ENCODE measurements around the gene NPAS4. TPM values are rescaled to one million over a fixed set of nuclear protein-coding genes. Genes with fewer than 3 reads are reported as not detected.

Gene NPAS4
- total RNA-seq, 4 donors from 2014 or later = not detected

DNA sequence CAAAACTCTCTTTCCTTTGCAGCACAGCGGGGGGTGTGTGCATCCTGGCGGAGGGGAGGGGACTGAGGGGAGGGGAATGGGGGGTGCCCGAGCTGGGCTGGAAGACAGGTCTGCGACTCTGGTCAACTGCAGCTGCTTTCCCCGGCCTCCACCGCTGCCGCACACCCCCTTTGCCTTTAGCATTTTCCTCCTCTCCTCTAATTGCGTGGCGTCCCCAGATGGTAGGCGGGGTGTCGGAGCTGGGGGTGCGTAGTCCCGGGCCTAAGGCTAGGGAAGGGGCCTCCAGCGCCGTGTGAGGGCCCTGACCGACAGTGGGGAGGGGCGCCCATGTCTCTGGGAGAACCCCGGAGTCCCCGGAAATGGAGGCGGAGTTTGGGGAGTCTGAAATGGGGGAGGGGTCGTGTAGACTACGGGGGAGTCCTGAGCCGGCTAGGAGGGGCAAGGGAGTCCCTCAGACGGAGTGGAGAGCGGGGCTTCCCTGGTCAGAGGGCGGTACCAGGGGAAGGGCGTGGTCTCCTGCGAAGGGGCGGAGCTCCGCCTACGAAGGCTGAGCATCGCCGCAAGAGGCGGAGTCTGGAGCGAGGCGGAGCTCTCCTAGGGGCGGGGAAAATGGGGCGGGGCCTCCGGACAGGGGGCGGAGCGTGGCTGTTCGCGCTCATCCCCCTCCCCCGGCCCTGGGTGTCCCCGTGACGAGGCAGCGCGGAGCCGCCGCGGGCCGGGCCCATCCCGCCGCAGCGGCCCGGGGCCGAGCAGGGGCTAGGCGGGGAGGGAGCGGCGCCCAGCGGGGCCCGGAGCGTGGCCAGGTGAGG lies 45.6 kb downstream of the NPAS4 start, which contains the start of gene PELI3:
TSS of gene PELI3 (plus strand) at position 681 of the 809 bp plus-strand sequence. CDS start 1,224 bp downstream, outside the sequence.
- TF ChIP-seq, protein P1, sequence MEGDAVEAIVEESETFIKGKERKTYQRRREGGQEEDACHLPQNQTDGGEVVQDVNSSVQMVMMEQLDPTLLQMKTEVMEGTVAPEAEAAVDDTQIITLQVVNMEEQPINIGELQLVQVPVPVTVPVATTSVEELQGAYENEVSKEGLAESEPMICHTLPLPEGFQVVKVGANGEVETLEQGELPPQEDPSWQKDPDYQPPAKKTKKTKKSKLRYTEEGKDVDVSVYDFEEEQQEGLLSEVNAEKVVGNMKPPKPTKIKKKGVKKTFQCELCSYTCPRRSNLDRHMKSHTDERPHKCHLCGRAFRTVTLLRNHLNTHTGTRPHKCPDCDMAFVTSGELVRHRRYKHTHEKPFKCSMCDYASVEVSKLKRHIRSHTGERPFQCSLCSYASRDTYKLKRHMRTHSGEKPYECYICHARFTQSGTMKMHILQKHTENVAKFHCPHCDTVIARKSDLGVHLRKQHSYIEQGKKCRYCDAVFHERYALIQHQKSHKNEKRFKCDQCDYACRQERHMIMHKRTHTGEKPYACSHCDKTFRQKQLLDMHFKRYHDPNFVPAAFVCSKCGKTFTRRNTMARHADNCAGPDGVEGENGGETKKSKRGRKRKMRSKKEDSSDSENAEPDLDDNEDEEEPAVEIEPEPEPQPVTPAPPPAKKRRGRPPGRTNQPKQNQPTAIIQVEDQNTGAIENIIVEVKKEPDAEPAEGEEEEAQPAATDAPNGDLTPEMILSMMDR (IDR thresholded peaks at IDR 0.05; ENCODE audit: low read depth) = no peak

DNA sequence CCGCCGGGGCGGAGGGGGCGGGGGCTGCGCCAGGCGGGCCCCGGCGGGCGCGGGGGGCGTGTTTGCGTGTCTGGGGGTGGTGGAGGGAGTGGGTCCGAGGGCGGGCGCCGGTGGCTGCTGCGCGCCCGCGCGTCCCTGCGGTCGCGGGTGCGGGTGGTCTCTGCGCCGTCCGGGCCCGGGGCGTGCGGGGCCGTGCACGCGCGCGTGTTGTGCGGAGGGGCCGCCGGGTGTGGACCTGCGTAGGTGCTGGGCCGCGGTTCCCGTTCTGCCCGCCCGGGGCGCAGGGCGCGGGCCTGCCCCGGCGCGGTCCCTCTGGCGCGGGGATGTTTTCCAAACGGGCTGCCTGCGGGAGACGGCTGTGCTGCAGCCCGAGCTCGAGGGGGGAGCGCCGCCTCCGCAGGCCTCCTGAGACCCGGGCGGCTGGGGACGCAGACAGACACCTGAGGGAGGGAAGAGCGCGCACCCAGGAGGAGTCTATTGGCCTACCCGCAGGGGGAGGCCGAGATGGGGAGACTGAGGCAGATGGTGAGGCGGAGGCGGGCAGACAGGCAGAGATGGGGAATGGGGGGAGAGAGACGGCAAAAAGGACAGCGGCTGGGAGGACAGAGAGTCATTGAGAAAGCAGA lies 46.3 kb downstream of the NPAS4 start:
- TF ChIP-seq, protein P1 (IDR thresholded peaks at IDR 0.05; ENCODE audit: low read depth) = no peak

DNA sequence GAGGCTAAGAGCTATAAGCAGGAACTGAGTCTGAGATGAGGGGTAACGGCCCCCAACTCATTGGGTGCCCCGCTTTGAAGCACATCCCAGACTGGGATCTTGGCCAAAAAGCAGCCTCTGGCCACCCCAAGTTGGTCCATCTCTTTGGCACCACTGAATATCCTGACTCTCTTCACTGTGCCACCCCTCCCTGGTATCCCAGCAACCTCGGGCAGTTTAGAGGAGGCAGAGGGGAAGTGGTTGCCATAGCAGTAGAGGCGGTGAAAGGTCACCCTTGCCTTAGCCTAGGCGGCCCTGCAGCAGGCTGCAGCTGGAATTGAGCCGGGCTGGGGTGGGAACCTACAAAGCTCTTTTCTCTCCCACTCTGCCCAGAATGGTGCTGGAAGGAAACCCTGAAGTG lies 46.9 kb downstream of the NPAS4 start:
- TF ChIP-seq, protein P1 (IDR thresholded peaks at IDR 0.05; ENCODE audit: low read depth) = no peak

DNA sequence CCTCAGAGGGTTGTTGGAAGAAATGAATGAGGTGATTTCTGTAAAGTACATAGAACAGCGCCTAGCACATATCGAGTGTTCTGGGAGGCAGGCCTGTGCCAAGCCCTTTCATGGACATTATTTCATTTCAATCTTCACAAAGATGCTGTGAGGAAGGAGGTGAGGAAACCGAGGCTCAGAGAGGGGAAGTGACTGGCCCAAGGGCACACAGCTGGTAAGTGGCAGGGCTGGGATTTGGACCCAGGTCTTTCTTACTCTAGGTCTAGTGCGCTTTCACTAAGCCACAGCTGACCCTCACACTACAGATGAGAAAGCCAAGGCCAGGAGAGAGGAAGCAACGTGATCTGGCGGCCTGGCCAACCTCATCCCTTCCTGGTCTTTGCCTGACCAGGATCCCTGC lies 47.9 kb downstream of the NPAS4 start:
- TF ChIP-seq, protein P1 (IDR thresholded peaks at IDR 0.05; ENCODE audit: low read depth) = no peak

DNA sequence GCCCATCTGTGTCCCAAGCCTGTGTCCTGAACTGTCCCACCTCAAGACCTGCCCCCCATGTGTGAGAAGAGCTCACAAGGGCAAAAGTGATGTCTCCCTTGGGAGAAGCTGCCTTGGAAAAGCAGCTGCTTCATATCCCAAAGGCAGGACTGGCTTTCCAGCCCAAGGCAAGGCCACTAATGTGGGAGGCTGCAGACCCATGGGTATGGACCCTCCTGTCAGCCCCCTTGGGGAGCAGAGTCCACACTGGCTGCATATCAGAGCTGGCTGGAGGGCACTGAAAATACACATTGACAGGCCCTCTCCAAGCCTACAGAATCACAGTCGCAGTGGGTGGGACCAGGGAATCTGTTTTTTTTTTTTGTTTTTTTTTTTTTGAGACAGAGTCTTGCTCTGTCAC lies 48.6 kb downstream of the NPAS4 start:
- TF ChIP-seq, protein P1 (IDR thresholded peaks at IDR 0.05; ENCODE audit: low read depth) = no peak

DNA sequence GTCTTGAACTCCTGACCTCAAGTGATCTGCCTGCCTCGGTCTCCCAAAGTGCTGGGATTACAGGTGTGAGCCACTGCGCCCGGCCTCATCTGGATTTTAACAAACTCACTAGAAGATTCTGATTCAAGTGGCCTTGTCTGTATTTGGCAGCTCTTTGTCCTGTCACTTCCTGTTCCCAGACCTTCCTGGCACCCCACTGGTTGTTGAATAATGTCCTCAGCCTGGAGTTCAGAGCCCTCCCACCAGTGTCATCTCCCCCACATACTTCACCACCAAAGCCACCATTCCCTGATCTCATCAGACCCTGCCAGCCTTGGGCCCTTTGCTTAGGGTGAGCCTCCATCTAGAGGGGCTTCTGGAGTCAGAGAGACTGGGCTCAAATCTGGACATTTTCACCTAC lies 49.2 kb downstream of the NPAS4 start:
- TF ChIP-seq, protein P1 (IDR thresholded peaks at IDR 0.05; ENCODE audit: low read depth) = no peak

DNA sequence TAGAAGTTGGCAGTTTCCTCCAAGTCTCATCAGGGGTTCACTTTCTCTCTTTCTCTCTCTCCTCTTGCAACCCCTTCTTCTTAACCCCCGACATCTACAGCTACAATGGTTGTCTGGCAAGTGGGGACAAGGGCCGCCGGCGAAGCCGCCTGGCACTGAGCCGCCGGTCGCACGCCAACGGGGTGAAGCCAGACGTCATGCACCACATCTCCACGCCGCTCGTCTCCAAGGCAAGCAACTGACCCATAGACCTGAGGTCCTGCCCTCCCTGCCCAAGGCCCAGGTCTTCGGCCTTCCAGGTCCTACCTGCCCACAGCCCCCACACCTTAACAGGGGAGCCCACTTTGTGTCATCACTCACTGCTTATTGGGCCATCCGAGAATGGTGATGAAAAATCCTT lies 50.3 kb downstream of the NPAS4 start:
- TF ChIP-seq, protein P1 (IDR thresholded peaks at IDR 0.05; ENCODE audit: low read depth) = no peak
